ENCODE data around the gene INPP5A. TPM values are rescaled to one million over a fixed set of nuclear protein-coding genes. Genes with fewer than 3 reads are reported as not detected.
A peak's percentile ranks its signal among the peaks of the same experiment; 100 is the strongest.

Gene INPP5A
- total and polyA plus RNA-seq, 9 of the 15 experiments (the other 6 are each of a cell fraction or from before 2014, with no cell fraction given) = 0.66 to 11.6 (median 7.7) TPM

- FAIRE-seq (no peak), ATAC-seq (no peak), DNase-seq (ENCODE audit: extremely low read depth in 1 of 4, low spot score in 3 of 4) (no peak)
- no peaks in the 10 kb centered on the region for H3K36me3 ChIP-seq (ENCODE audit: control insufficient read depth, insufficient read depth, low read length)
- H3K4me1 ChIP-seq (replicated peaks in 1 of 2; ENCODE audit: control insufficient read depth in 2 of 2, insufficient read depth in 2 of 2, low read length in 2 of 2) = peaks cover 0 to 21% of the 10 kb centered on the region in 2 experiments; a peak in 2 of 5 replicates
- in situ Hi-C loops (cut with MboI) = no loop called here
- no peak overlapping the region for H2AFZ ChIP-seq (ENCODE audit: low read depth, low read length)
- BruUV-seq (replicated peaks) = no TSS peak
- H3K9ac ChIP-seq (ENCODE audit: insufficient read depth in 1 of 2, low read depth in 2 of 2, low read length in 2 of 2) = peak overlapping the region in 1 of 2 experiments; percentile 13; a peak in 1 of 4 replicates
- ChIA-PET CTCF (ENCODE audit: low intra/inter-chr PET ratio) (no interaction called here), POLR2A (interaction anchor here (0.9 to 1.2 kb wide), 2 partner anchors 8 to 25 kb away, joined by 3 read pairs; no protein-coding TSS in a partner anchor)
- no peak overlapping the region for H3K27ac ChIP-seq (ENCODE audit: extremely low read depth, low read depth, low read length)
- no peaks in the 10 kb centered on the region for H4K20me1 ChIP-seq (replicated peaks; ENCODE audit: control insufficient read depth, insufficient read depth, low read length)
- H3K4me2 ChIP-seq (ENCODE audit: insufficient read depth, low read length) = no peak overlapping the region
- H3K27me3 ChIP-seq (ENCODE audit: control insufficient read depth in 2 of 2, insufficient read depth in 2 of 2, low read length in 2 of 2) = no peaks in the 10 kb centered on the region
- H3K9me1 ChIP-seq (ENCODE audit: control insufficient read depth, insufficient read depth, low read length) = peaks cover 2% of the 10 kb centered on the region
- TF ChIP-seq HDAC2 (IDR thresholded peaks at IDR 0.05) (no peak), DIDO1 (tag; IDR thresholded peaks at IDR 0.05; ENCODE audit: low read depth) (no peak), ATF2 (CRISPR knock-in tag; IDR thresholded peaks at IDR 0.05) (no peak), ARNT (IDR thresholded peaks at IDR 0.05) (no peak), BRF2 (IDR thresholded peaks at IDR 0.05; ENCODE audit: borderline replicate concordance, insufficient read depth, insufficient read length) (no peak), MEF2A (IDR thresholded peaks at IDR 0.05; ENCODE audit: control insufficient read depth, low read depth, low read length) (no peak)
- no peaks in the 10 kb centered on the region for H3K79me2 ChIP-seq (ENCODE audit: control insufficient read depth, insufficient read depth, low read length)
- WGBS (ENCODE audit: insufficient coverage, low coverage, missing lambda C conversion rate) = 83% methylated on average over 13 of the region's 22 CpGs
- H3K4me3 ChIP-seq = no peak overlapping the region
- H3K9me3 ChIP-seq (replicated peaks; ENCODE audit: control insufficient read depth, insufficient read depth, low read depth, low read length) = no peaks in the 10 kb centered on the region
- intact Hi-C loops (cut with micrococcal nuclease) = no loop called here
Measured at GRCh38 chr10:132615341-132616169, 78.0 kb downstream of the INPP5A start.

Data from K562 (cell line).